ENCODE data around the gene ATG2B. TPM values are rescaled to one million over a fixed set of nuclear protein-coding genes. Genes with fewer than 3 reads are reported as not detected.

ATG2B gene
- total RNA-seq, 1 donor from 2014 or later, result 6.3 TPM

GRCh38 chr14:96284430-96284829 lies 78.7 kb downstream of the ATG2B start:
- FAIRE-seq, result no peak
- peaks cover 4% of the 10 kb centered on the region for H3K36me3 ChIP-seq (ENCODE audit: control insufficient read depth, insufficient read depth, low read length)
- no peak for TF ChIP-seq CTCF (IDR thresholded peaks at IDR 0.05; ENCODE audit: insufficient read depth, low read length, severe bottlenecking)

GRCh38 chr14:96284008-96284407 lies 79.1 kb downstream of the ATG2B start:
- TF ChIP-seq CTCF (IDR thresholded peaks at IDR 0.05; ENCODE audit: insufficient read depth, low read length, severe bottlenecking), result no peak
- DNase-seq (ENCODE audit: low read depth), result no peak
- Histone ChIP-seq H3K4me3 (ENCODE audit: low read depth, low read length) (no peak overlapping the region), H3K27me3 (ENCODE audit: control insufficient read depth, insufficient read depth, low read length) (no peaks in the 10 kb centered on the region), H3K36me3 (ENCODE audit: control insufficient read depth, insufficient read depth, low read length) (peaks cover 1% of the 10 kb centered on the region)
- FAIRE-seq, result no peak

More at GRCh38 chr14:96284430-96284829, 78.7 kb downstream of the ATG2B start:
- Histone ChIP-seq H3K4me3 (ENCODE audit: low read depth, low read length) (no peak overlapping the region), H3K27me3 (ENCODE audit: control insufficient read depth, insufficient read depth, low read length) (no peaks in the 10 kb centered on the region)
- DNase-seq (ENCODE audit: low read depth), result no peak

- Histone ChIP-seq H3K4me3 (ENCODE audit: low read depth, low read length) (no peak overlapping the region), H3K27me3 (ENCODE audit: control insufficient read depth, insufficient read depth, low read length) (no peaks in the 10 kb centered on the region), H3K36me3 (ENCODE audit: control insufficient read depth, insufficient read depth, low read length) (peaks cover 1% of the 10 kb centered on the region)
- TF ChIP-seq CTCF (IDR thresholded peaks at IDR 0.05; ENCODE audit: insufficient read depth, low read length, severe bottlenecking), result no peak
- no peak for DNase-seq (ENCODE audit: low read depth)
- FAIRE-seq, result no peak
These were observed 81.7 kb downstream of the ATG2B start for GRCh38 chr14:96281486-96281885.

GRCh38 chr14:96280104-96280503 lies 83.0 kb downstream of the ATG2B start:
- no peak overlapping the region for H3K4me3 ChIP-seq (ENCODE audit: low read depth, low read length)
- TF ChIP-seq CTCF (IDR thresholded peaks at IDR 0.05; ENCODE audit: insufficient read depth, low read length, severe bottlenecking), result no peak
- no peaks in the 10 kb centered on the region for H3K27me3 ChIP-seq (ENCODE audit: control insufficient read depth, insufficient read depth, low read length)
- DNase-seq (ENCODE audit: low read depth) (no peak), FAIRE-seq (no peak)
- H3K36me3 ChIP-seq (ENCODE audit: control insufficient read depth, insufficient read depth, low read length), result no peaks in the 10 kb centered on the region

- TF ChIP-seq CTCF (IDR thresholded peaks at IDR 0.05; ENCODE audit: insufficient read depth, low read length, severe bottlenecking), result no peak
- H3K36me3 ChIP-seq (ENCODE audit: control insufficient read depth, insufficient read depth, low read length), result no peaks in the 10 kb centered on the region
- no peak overlapping the region for H3K4me3 ChIP-seq (ENCODE audit: low read depth, low read length)
- no peaks in the 10 kb centered on the region for H3K27me3 ChIP-seq (ENCODE audit: control insufficient read depth, insufficient read depth, low read length)
- no peak for DNase-seq (ENCODE audit: low read depth)
- FAIRE-seq, result no peak
These were observed 83.6 kb downstream of the ATG2B start for GRCh38 chr14:96279564-96279963.

- DNase-seq (ENCODE audit: low read depth) (no peak), FAIRE-seq (no peak)
- Histone ChIP-seq H3K36me3 (ENCODE audit: control insufficient read depth, insufficient read depth, low read length) (no peaks in the 10 kb centered on the region), H3K4me3 (ENCODE audit: low read depth, low read length) (no peak overlapping the region), H3K27me3 (ENCODE audit: control insufficient read depth, insufficient read depth, low read length) (no peaks in the 10 kb centered on the region)
- TF ChIP-seq CTCF (IDR thresholded peaks at IDR 0.05; ENCODE audit: insufficient read depth, low read length, severe bottlenecking), result no peak
These were observed 85.3 kb downstream of the ATG2B start for GRCh38 chr14:96277890-96278289.

All from bronchial epithelial cell (primary cell).